Activated T-cell treated with anti-CD3 and anti-CD28 coated beads for 1 hour (primary cell): ENCODE data around the gene ACTR6.
"Not testable (repeated sequence)": the region's sequence is repeated elsewhere in the genome, so short reads cannot be mapped to it uniquely, and the experiment has no call there.

Source experiments
- DNase-seq: peaks from one replicate; pipeline ENCODE4 v3.0.0-alpha.2; 2020; ENCODE audit warnings: low read depth

Gene ACTR6

GRCh38 chr12:100221523-100221922 is 20.9 kb downstream of the ACTR6 start:
- no peak for DNase-seq

GRCh38 chr12:100222173-100222572 is 21.6 kb downstream of the ACTR6 start:
- not testable (repeated sequence) for DNase-seq

- DNase-seq = no peak
Measured at GRCh38 chr12:100225491-100225890, 24.9 kb downstream of the ACTR6 start.

- no peak for DNase-seq
Measured at GRCh38 chr12:100229036-100229635, 28.5 kb downstream of the ACTR6 start.

- DNase-seq = no peak
Measured at GRCh38 chr12:100229876-100230275, 29.3 kb downstream of the ACTR6 start.

- DNase-seq = not testable (repeated sequence)
Measured at GRCh38 chr12:100231873-100232272, 31.3 kb downstream of the ACTR6 start.

GRCh38 chr12:100234166-100234565 is 33.6 kb downstream of the ACTR6 start:
- DNase-seq = no peak

- DNase-seq = no peak
Measured at GRCh38 chr12:100234591-100235304, 34.1 kb downstream of the ACTR6 start.

GRCh38 chr12:100238801-100239200 is 38.2 kb downstream of the ACTR6 start:
- DNase-seq = no peak

- DNase-seq = no peak
Measured at GRCh38 chr12:100239589-100239988, 39.0 kb downstream of the ACTR6 start.

GRCh38 chr12:100243137-100243536 is 42.5 kb downstream of the ACTR6 start:
- DNase-seq = no peak

GRCh38 chr12:100247765-100248164 is 47.1 kb downstream of the ACTR6 start:
- DNase-seq = no peak

- no peak for DNase-seq
Measured at GRCh38 chr12:100248886-100249285, 48.3 kb downstream of the ACTR6 start.

GRCh38 chr12:100249941-100250340 is 49.3 kb downstream of the ACTR6 start:
- DNase-seq = no peak

- DNase-seq = no peak
Measured at GRCh38 chr12:100251917-100252316, 51.3 kb downstream of the ACTR6 start.

GRCh38 chr12:100253437-100253836 is 52.8 kb downstream of the ACTR6 start:
- no peak for DNase-seq

- DNase-seq = no peak
Measured at GRCh38 chr12:100254876-100255275, 54.3 kb downstream of the ACTR6 start.

- no peak for DNase-seq
Measured at GRCh38 chr12:100258127-100258526, 57.5 kb downstream of the ACTR6 start.

GRCh38 chr12:100263131-100263530 is 62.5 kb downstream of the ACTR6 start:
- DNase-seq = no peak

GRCh38 chr12:100265107-100265506 is 64.5 kb downstream of the ACTR6 start:
- DNase-seq = not testable (repeated sequence)

- DNase-seq = no peak
Measured at GRCh38 chr12:100265732-100266584, 65.3 kb downstream of the ACTR6 start.

GRCh38 chr12:100266585-100266834 is 65.9 kb downstream of the ACTR6 start:
- peak; percentile 94 for DNase-seq
